GM12801 (cell line): Measurements from ENCODE around the gene SLC6A17.
A peak's percentile ranks its signal among the peaks of the same experiment; 100 is the strongest.

Experiments
- CTCF ChIP-seq: IDR thresholded peaks from one replicate; pipeline ENCODE4 v1.5.1; 2011; ENCODE audit warnings: control low read depth; ENCODE audit not compliant: insufficient read length; ENCODE audit errors: extremely low read depth

SLC6A17 gene

GRCh38 chr1:110150330-110151174 lies at the start of gene SLC6A17:
Gene SLC6A17, plus strand, starts transcription at chr1:110150494. Its CDS starts 16,436 bp downstream, at chr1:110166930.
- TF ChIP-seq CTCF: no peak

GRCh38 chr1:110102081-110102480 lies 48.2 kb upstream of the SLC6A17 start:
- no peak for TF ChIP-seq CTCF

- peak; percentile 60 for TF ChIP-seq CTCF
These were observed 44.0 kb upstream of the SLC6A17 start for GRCh38 chr1:110106013-110106941.

GRCh38 chr1:110107867-110108469 lies 42.3 kb upstream of the SLC6A17 start:
- no peak for TF ChIP-seq CTCF

DNA sequence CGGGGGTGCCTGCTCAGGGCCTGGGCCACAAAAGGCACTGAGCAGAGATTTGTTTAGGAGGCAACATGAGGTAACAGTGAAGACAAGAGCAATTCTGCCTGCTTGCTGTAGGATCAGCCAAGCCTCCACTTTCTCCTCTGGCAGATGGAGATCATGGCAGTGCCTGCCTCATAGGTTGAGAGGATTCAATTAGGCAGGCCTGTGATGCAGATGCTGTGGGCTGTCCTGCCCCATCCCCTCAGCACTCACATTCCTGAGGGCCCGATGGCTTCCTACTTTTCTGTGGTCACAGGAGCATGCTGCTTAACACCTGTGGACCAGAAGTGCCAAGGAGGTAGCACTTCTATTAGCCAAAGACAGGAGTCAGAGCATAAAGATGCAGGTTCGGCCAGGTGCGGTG lies 39.2 kb upstream of the SLC6A17 start:
- no peak for TF ChIP-seq CTCF

- TF ChIP-seq CTCF: no peak
These were observed 38.2 kb upstream of the SLC6A17 start, which contains the start of gene UBL4B for GRCh38 chr1:110112143-110112542. Gene UBL4B, plus strand, starts transcription at chr1:110112443. Its CDS starts 92 bp downstream, at chr1:110112535.

DNA sequence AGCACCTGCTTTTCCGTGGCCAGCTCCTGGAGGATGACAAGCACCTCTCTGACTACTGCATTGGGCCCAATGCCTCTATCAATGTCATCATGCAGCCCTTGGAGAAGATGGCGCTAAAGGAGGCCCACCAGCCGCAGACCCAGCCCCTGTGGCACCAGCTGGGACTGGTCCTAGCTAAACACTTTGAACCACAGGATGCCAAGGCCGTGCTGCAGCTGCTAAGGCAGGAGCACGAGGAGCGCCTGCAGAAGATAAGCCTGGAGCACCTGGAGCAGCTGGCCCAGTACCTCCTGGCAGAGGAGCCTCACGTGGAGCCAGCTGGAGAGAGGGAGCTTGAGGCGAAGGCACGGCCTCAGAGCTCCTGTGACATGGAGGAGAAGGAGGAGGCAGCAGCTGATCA lies 37.6 kb upstream of the SLC6A17 start:
- no peak for TF ChIP-seq CTCF
